Measurements from ENCODE around the gene NHLRC2. TPM values are rescaled to one million over a fixed set of nuclear protein-coding genes. Genes with fewer than 3 reads are reported as not detected.

Gene NHLRC2
- total and polyA plus RNA-seq, 10 of the 15 experiments (the other 5 are each of a cell fraction or from before 2014, with no cell fraction given) = 1.9 to 31.3 (median 15.9) TPM

DNA sequence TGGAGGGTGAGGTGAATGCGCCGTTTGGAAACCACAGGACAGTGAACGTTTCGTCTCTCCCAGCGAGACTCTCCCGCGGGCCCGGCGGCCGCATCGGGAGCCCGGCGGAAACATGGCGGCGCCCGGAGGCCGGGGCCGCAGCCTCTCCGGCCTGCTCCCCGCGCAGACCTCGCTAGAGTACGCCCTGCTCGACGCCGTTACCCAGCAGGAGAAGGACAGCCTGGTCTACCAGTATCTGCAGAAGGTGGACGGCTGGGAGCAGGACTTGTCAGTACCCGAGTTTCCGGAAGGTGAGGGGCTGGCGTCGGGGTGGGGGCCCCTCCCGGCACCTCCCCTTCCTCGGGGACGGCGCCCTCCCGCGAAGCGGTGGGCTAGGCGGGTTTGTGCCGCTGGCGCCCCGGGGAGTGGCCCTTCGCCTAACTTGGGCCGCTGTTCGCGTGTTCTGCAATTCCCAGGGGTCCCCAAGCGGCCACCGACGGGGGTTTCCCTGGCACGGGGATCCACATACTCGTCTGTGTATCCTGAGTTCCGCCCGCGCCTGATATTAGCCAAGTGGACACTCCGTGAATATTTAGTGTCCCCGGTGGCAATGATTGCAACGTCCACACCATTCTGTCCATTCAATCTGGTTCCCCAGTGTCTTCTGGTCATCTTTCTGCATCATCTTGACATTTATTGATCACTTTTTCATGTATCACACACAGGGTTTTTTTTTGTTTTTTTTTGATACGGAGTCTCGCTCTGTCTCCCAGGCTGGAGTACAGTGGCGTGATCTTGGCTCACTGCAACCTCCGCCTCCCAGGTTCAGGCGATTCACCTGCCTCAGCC lies 514 bp downstream of the NHLRC2 start:
- H4K20me1 ChIP-seq (ENCODE audit: control insufficient read depth, insufficient read depth) = no peaks in the 10 kb centered on the region
- peaks cover 7% of the 10 kb centered on the region for H3K4me1 ChIP-seq (ENCODE audit: control insufficient read depth, insufficient read depth, low read length)
- H3K4me2 ChIP-seq (ENCODE audit: control insufficient read depth, insufficient read depth) = peak overlapping the region; percentile 65; the same call in 1 of the 2 replicates
- H3K36me3 ChIP-seq (ENCODE audit: control insufficient read depth in 2 of 2, insufficient read depth in 2 of 2, low read length in 1 of 2) = peaks cover 0 to 4% of the 10 kb centered on the region in 2 experiments; a peak in 1 of 4 replicates
- no peak for DNase-seq (ENCODE audit: low read depth, low spot score)
- peaks cover 86% of the 10 kb centered on the region for H3K79me2 ChIP-seq (ENCODE audit: control insufficient read depth, insufficient read depth, low read length)
- ChIA-PET RAD21 (ENCODE audit: unreplicated experiment) (interaction anchor here (0.7 to 1.2 kb wide), 2 partner anchors 21 to 22 kb away, joined by 3 to 4 read pairs; no protein-coding TSS in a partner anchor), CTCF (no interaction called here), POLR2A (no interaction called here), SMC1A (ENCODE audit: uncharacterized antibody, unreplicated experiment) (interaction anchor here (0.7 kb wide), 1 partner anchor 105 kb away, joined by 3 read pairs; no protein-coding TSS in a partner anchor)
- peak overlapping the region; percentile 78 for H3K4me3 ChIP-seq
- in situ Hi-C loops (cut with MboI) (no loop called here), intact Hi-C loops (cut with micrococcal nuclease; ENCODE audit: unreplicated experiment) (loop anchor here (2.0 to 5.0 kb wide), 4 partner anchors 107 to 247 kb away; no protein-coding TSS in a partner anchor)
- H3K27ac ChIP-seq (ENCODE audit: control insufficient read depth, insufficient read depth) = peak overlapping the region; percentile 92
- H3K27me3 ChIP-seq (replicated peaks in 1 of 2; ENCODE audit: control insufficient read depth in 2 of 2, insufficient read depth in 2 of 2, low read length in 1 of 2) = no peaks in the 10 kb centered on the region
- FAIRE-seq = no peak
- ATAC-seq = peak; percentile 50
- WGBS (ENCODE audit: insufficient coverage, insufficient replicate concordance, low lambda C conversion rate, missing lambda C conversion rate) = under 1% methylated on average over 62 of the region's 62 CpGs
- no peaks in the 10 kb centered on the region for H3K9me3 ChIP-seq (replicated peaks; ENCODE audit: control insufficient read depth, insufficient read depth, low read length)
- TSS peak; percentile 51 for BruUV-seq (replicated peaks)
- peak overlapping the region; percentile 88 for H3K9ac ChIP-seq (ENCODE audit: control insufficient read depth, insufficient read depth, low read length)
- peak overlapping the region; percentile 83 for H2AFZ ChIP-seq (ENCODE audit: control insufficient read depth, low read depth, low read length)
- peak; percentile 97 for TF ChIP-seq YY1 (IDR thresholded peaks at IDR 0.05; ENCODE audit: low read depth, low read length)
- TF ChIP-seq, protein P1, sequence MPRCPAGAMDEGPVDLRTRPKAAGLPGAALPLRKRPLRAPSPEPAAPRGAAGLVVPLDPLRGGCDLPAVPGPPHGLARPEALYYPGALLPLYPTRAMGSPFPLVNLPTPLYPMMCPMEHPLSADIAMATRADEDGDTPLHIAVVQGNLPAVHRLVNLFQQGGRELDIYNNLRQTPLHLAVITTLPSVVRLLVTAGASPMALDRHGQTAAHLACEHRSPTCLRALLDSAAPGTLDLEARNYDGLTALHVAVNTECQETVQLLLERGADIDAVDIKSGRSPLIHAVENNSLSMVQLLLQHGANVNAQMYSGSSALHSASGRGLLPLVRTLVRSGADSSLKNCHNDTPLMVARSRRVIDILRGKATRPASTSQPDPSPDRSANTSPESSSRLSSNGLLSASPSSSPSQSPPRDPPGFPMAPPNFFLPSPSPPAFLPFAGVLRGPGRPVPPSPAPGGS (IDR thresholded peaks at IDR 0.05; ENCODE audit: borderline replicate concordance, insufficient read depth, low read depth, low read length, poor library complexity, severe bottlenecking) = peak; percentile 45
- TF ChIP-seq, protein P2, sequence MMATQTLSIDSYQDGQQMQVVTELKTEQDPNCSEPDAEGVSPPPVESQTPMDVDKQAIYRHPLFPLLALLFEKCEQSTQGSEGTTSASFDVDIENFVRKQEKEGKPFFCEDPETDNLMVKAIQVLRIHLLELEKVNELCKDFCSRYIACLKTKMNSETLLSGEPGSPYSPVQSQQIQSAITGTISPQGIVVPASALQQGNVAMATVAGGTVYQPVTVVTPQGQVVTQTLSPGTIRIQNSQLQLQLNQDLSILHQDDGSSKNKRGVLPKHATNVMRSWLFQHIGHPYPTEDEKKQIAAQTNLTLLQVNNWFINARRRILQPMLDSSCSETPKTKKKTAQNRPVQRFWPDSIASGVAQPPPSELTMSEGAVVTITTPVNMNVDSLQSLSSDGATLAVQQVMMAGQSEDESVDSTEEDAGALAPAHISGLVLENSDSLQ (IDR thresholded peaks at IDR 0.05) = peak; percentile 68
- TF ChIP-seq, protein P3, sequence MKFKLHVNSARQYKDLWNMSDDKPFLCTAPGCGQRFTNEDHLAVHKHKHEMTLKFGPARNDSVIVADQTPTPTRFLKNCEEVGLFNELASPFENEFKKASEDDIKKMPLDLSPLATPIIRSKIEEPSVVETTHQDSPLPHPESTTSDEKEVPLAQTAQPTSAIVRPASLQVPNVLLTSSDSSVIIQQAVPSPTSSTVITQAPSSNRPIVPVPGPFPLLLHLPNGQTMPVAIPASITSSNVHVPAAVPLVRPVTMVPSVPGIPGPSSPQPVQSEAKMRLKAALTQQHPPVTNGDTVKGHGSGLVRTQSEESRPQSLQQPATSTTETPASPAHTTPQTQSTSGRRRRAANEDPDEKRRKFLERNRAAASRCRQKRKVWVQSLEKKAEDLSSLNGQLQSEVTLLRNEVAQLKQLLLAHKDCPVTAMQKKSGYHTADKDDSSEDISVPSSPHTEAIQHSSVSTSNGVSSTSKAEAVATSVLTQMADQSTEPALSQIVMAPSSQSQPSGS (IDR thresholded peaks at IDR 0.05; ENCODE audit: low read length) = no peak
- peak; percentile 39; the same call in 1 of the 2 replicates for TF ChIP-seq ASH2L (IDR thresholded peaks at IDR 0.05; ENCODE audit: borderline replicate concordance, low read depth)
- TF ChIP-seq, protein P4, sequence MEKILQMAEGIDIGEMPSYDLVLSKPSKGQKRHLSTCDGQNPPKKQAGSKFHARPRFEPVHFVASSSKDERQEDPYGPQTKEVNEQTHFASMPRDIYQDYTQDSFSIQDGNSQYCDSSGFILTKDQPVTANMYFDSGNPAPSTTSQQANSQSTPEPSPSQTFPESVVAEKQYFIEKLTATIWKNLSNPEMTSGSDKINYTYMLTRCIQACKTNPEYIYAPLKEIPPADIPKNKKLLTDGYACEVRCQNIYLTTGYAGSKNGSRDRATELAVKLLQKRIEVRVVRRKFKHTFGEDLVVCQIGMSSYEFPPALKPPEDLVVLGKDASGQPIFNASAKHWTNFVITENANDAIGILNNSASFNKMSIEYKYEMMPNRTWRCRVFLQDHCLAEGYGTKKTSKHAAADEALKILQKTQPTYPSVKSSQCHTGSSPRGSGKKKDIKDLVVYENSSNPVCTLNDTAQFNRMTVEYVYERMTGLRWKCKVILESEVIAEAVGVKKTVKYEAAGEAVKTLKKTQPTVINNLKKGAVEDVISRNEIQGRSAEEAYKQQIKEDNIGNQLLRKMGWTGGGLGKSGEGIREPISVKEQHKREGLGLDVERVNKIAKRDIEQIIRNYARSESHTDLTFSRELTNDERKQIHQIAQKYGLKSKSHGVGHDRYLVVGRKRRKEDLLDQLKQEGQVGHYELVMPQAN (conservative IDR thresholded peaks at IDR 0.05) = peak; percentile 59; the same call in 1 of the 2 replicates
- no peak for TF ChIP-seq HDAC2 (IDR thresholded peaks at IDR 0.05)
- TF ChIP-seq GATAD2B (conservative IDR thresholded peaks at IDR 0.05; ENCODE audit: low read depth) = peak; percentile 92
- TF ChIP-seq ESRRA (IDR thresholded peaks at IDR 0.05; ENCODE audit: low read length) = peak; percentile 61; the same call in 1 of the 2 replicates
- peak; percentile 27; the same call in 1 of the 2 replicates for TF ChIP-seq ATF7 (IDR thresholded peaks at IDR 0.05; ENCODE audit: low read depth)
- TF ChIP-seq TCF12 (IDR thresholded peaks at IDR 0.05; ENCODE audit: low read depth, low read length) = 0 out of 2 replicates have a peak, but pooled peaks have one; percentile 42
- TF ChIP-seq RELA (IDR thresholded peaks at IDR 0.05; ENCODE audit: borderline replicate concordance, partially characterized antibody) = peak; percentile 84
- TF ChIP-seq BMI1 (IDR thresholded peaks at IDR 0.05; ENCODE audit: borderline replicate concordance) = no peak
